Neutrophil (primary cell): ENCODE measurements around the gene TNFAIP2.

Experiments used
- H3K27ac ChIP-seq: fragments of 200-600 bp; sonication (generic); 2 replicates; pipeline ENCODE4 v1.5.1; 2016; ENCODE audit warnings: mild to moderate bottlenecking, moderate library complexity
- H3K27me3 ChIP-seq: fragments of 200-600 bp; sonication (generic); 2 replicates; pipeline ENCODE4 v1.6.0; 2016; ENCODE audit warnings: mild to moderate bottlenecking
- H3K36me3 ChIP-seq: fragments of 200-600 bp; sonication (generic); 2 replicates; pipeline ENCODE4 v1.5.1; 2017
- H3K4me1 ChIP-seq, 2 experiments: fragments of 200-600 bp in 1 of 2; sonication (generic) in 1 of 2; 1 replicate in 1 of 2; 2 replicates in 1 of 2; pipeline versions ENCODE4 v1.5.1 to v1.6.1; 2013 to 2016; ENCODE audit warnings: low read depth in 1 of 2, low read length in 1 of 2, mild to moderate bottlenecking in 1 of 2, moderate library complexity in 1 of 2; ENCODE audit not compliant: control insufficient read depth in 1 of 2, insufficient read depth in 1 of 2
- H3K4me3 ChIP-seq, 2 experiments: fragments of 200-600 bp in 1 of 2; sonication (generic) in 1 of 2; 1 replicate in 1 of 2; 2 replicates in 1 of 2; pipeline ENCODE4 v1.5.1; 2013 to 2016; ENCODE audit warnings: low read depth in 1 of 2, low read length in 1 of 2, mild to moderate bottlenecking in 1 of 2, moderate library complexity in 1 of 2
- H3K9me3 ChIP-seq: fragments of 200-600 bp; sonication (generic); 2 replicates; pipeline ENCODE4 v1.5.1; 2016
- TF ChIP-seq, protein P1 (sequence below): fragments of 200-600 bp; sonication (generic); IDR thresholded peaks from 2 replicates; pipeline ENCODE4 v1.5.1; 2016; ENCODE audit warnings: antibody characterized with exemption

TNFAIP2 gene

DNA sequence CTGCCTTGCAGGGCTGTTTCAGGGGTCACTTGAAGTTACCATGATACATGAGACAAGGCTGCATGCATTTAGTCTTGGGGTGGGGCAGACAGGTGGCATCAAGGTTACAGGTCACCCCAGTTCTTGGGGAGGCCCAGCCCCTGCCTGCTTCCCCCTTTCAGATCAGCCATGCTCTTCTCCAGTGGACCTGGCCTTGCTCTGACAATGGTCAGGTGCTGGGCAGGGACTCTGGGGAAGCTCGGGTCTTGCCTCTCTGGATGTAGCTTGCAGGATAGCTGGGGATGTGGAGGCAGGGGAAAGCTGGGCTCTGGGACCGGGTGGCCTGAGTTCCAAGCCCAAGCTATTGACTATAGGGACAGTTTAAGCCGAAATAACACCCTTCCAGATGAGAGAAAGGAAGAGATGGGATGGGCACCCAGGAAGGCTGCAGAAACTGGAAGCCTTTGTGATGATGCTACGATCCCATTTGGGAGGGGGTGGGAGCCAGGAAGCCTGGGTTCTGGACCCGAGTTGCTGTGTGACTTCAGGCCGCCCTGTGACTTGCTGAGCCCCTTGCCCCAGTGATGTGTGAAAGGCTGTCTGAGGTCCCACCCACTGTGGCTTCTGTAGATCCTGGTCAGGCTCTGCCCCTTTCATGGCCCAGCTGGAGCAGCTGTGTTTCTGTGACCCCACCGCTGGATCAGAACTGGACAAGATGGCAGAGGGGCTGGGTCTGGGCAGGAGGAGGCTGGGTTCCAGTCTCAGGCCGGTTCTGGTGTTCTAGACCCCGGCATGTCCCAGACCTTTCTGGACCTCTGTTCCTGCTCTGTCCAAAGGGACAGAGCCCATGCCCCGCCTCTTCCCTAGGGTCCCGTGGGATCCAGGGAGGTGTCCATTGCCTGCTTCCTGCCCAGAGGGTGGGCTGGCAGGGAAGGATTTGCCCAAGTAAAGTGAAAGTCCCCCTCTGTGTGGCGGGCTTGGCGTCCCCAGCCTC is 2.1 kb downstream of the TNFAIP2 start:
- peaks cover 43 to 59% of the 10 kb centered on the region in 2 experiments for H3K4me1 ChIP-seq
- H3K9me3 ChIP-seq, result no peaks in the 10 kb centered on the region
- H3K27me3 ChIP-seq, result no peaks in the 10 kb centered on the region
- peak overlapping the region; percentile 97 for H3K27ac ChIP-seq
- H3K4me3 ChIP-seq, result peak overlapping the region; percentile 97 to 98
- TF ChIP-seq, protein P1, sequence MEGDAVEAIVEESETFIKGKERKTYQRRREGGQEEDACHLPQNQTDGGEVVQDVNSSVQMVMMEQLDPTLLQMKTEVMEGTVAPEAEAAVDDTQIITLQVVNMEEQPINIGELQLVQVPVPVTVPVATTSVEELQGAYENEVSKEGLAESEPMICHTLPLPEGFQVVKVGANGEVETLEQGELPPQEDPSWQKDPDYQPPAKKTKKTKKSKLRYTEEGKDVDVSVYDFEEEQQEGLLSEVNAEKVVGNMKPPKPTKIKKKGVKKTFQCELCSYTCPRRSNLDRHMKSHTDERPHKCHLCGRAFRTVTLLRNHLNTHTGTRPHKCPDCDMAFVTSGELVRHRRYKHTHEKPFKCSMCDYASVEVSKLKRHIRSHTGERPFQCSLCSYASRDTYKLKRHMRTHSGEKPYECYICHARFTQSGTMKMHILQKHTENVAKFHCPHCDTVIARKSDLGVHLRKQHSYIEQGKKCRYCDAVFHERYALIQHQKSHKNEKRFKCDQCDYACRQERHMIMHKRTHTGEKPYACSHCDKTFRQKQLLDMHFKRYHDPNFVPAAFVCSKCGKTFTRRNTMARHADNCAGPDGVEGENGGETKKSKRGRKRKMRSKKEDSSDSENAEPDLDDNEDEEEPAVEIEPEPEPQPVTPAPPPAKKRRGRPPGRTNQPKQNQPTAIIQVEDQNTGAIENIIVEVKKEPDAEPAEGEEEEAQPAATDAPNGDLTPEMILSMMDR, result no peak
- peaks cover 62% of the 10 kb centered on the region for H3K36me3 ChIP-seq

DNA sequence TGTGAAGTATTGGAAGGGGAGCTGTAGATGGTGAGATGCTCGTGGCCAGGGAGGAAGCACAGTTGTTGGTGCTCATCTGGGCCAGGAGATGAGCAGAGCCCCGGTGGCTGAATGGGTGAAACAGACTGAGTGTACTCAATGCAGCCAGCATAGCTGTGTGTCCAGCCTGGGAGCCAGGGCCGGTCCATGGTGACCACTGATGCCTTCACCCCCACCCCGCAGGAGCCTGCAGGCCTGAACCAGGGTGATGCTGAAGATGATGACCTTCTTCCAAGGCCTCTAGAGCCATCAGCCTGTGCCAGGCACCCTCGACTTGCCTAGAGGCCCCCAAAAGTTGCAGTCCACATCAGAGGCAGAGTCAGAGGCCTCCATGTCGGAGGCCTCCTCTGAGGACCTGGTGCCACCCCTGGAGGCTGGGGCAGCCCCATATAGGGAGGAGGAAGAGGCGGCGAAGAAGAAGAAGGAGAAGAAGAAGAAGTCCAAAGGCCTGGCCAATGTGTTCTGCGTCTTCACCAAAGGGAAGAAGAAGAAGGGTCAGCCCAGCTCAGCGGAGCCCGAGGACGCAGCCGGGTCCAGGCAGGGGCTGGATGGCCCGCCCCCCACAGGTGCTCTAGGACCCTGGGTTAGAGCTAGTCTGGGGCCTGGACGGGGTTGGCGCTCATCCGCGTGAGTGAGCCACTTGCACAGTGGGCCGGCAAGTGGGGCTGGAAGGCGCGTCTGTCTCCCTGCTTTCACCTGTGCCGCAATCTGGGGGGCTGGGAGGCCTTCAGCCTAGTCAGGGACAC is 3.0 kb downstream of the TNFAIP2 start:
- peak overlapping the region; percentile 97 to 98 for H3K4me3 ChIP-seq
- no peaks in the 10 kb centered on the region for H3K27me3 ChIP-seq
- peaks cover 34 to 50% of the 10 kb centered on the region in 2 experiments for H3K4me1 ChIP-seq
- H3K36me3 ChIP-seq, result peaks cover 71% of the 10 kb centered on the region
- peak overlapping the region; percentile 97 for H3K27ac ChIP-seq
- TF ChIP-seq, protein P1, result no peak
- H3K9me3 ChIP-seq, result no peaks in the 10 kb centered on the region

DNA sequence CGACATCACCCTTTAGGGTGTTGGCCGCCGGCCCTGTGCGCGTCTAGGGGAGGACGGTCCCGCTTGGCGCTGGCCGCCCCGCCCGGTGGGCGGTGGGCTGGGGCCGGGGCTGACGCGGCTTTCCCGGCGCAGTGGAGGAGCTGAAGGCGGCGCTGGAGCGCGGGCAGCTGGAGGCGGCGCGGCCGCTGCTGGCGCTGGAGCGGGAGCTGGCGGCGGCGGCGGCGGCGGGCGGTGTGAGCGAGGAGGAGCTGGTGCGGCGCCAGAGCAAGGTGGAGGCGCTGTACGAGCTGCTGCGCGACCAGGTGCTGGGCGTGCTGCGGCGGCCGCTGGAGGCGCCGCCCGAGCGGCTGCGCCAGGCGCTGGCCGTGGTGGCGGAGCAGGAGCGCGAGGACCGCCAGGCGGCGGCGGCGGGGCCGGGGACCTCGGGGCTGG is 3.6 kb downstream of the TNFAIP2 start:
- Histone ChIP-seq H3K27me3 (no peaks in the 10 kb centered on the region), H3K4me1 (peaks cover 29 to 44% of the 10 kb centered on the region in 2 experiments), H3K4me3 (no peak overlapping the region), H3K27ac (no peak overlapping the region), H3K9me3 (no peaks in the 10 kb centered on the region), H3K36me3 (peaks cover 77% of the 10 kb centered on the region)
- TF ChIP-seq, protein P1, result no peak

DNA sequence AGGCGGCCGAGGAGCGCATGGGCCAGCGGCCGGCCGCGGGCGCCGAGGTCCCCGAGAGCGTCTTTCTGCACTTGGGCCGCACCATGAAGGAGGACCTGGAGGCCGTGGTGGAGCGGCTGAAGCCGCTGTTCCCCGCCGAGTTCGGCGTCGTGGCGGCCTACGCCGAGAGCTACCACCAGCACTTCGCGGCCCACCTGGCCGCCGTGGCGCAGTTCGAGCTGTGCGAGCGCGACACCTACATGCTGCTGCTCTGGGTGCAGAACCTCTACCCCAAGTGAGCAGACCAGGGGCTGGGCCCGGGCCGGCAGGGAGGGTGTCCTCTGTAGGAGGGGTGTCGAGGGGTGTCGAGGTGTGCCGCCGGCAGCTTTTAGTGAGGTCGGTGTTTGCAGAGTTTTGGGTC is 4.1 kb downstream of the TNFAIP2 start:
- Histone ChIP-seq H3K4me1 (peaks cover 24 to 39% of the 10 kb centered on the region in 2 experiments), H3K27ac (no peak overlapping the region), H3K4me3 (no peak overlapping the region), H3K27me3 (no peaks in the 10 kb centered on the region), H3K36me3 (peaks cover 81% of the 10 kb centered on the region), H3K9me3 (no peaks in the 10 kb centered on the region)
- TF ChIP-seq, protein P1, result no peak

DNA sequence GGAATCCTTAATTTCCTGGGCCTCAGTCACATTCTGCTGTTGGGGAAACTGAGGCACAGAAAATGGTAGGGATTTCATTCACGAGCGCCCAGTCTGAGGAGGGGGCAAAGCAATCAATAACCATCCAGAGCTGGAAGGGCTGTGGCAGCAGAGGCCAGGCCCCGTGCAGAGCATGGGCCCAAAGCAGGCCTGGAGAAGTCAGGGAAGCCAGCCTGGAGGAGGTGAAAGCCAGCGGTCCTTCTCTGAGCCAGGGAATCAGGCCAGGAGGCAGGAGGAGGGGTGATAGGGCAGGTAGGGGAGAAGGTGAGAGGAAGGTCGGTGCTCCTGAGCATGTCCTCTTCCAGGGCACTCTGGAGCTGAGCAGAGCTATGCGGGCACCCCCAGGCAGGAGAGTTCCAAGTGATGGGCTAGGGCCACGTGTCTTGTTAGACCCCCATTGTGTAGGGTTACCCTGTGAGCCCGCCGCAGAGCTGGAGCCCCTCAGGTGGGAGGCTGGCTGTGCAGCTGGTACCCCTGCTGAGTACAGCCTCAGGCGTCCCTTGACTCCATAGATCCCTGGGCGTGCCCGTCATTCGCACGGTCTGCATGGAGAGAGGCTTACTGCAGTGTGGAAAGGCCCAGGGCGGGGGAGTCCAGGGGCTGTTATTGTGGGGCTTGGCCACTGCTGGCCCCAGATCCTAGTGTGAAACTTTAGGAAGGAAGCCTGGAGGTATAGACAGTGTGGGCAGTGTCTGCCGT is 4.8 kb downstream of the TNFAIP2 start:
- Histone ChIP-seq H3K4me3 (no peak overlapping the region), H3K4me1 (peaks cover 19 to 34% of the 10 kb centered on the region in 2 experiments), H3K27me3 (no peaks in the 10 kb centered on the region), H3K9me3 (no peaks in the 10 kb centered on the region), H3K27ac (no peak overlapping the region), H3K36me3 (peaks cover 88% of the 10 kb centered on the region)
- TF ChIP-seq, protein P1, result no peak
